ENCODE measurements around the gene CACNA2D1.

CACNA2D1 gene

DNA sequence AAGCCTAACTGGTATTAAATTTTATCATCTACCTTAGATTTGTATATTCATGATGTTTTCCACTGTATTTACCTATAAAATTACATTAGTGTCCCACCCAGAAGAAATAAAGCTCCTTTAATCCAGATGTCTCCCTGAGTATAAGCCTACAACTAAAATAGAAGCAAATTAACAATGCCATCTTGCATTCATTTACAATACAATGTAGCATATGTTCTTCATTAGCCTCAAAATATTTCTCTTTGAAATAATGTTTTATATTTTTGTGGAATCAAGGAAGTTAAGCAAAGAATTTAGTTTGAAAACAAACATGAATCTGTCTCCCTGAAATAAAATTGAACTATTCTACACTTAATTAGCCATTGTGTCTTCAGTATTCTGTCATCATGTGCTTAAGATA is 112.3 kb downstream of the CACNA2D1 start:
- DNase-seq, result no peak

DNA sequence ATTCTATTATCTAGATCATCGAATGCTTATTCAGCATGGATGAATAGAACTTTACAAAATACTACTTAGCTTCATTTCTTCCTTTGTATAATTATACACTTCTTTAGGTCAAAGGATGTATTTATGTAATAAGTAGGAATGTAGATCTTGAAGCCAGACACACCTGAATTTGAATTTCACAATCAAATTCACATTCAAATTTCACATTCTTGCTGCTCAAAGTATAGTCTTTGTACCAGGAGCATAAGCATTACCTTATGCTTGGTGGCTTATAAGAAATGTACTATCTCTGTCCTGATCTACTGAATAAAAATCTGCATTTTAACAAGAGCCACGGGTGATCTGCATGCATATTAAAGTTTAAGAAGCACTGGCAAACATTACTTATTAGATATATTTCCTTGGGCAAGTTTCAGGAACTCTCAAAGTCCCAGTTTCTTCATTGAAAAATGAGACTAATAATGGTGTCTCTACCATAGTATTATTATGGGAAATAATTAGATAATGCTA is 112.8 kb downstream of the CACNA2D1 start:
- DNase-seq, result no peak

DNA sequence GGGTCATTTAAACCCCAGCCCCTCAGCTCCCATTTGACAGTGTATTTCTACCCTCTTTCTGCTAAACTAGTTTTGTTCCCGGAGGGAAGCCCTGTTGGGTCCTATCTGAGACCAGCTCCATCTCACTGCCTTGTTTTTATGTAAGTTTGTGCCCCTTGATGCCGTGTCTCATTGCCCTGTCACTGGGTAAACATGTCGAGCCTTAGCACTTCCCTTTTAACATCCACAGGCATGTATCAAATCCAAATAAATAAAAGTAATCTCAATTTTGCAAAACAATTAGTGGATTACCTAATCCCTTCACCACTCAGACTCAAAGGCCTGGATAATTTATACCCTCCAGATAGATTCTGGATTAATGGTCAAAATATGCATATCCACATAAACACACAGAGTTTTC is 115.7 kb downstream of the CACNA2D1 start:
- DNase-seq, result no peak

DNA sequence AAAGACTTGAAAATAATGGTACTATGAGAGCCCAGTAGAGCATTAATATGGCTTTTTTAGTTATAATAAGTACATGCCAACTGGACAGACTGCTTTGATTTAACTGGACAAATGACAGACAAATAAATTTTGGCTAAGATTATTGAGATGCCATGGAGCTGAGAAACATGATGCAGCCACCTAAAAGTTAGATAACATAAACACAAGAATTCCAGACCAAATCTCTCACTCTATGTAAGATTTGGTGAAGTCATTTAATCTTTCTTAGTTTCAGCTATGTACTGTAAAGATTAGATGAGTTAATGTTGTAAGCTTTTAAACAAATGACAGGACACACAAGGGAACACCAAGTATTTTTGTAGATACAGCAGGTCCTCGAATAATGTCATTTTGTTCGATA is 118.2 kb downstream of the CACNA2D1 start:
- DNase-seq, result peak; percentile 34

DNA sequence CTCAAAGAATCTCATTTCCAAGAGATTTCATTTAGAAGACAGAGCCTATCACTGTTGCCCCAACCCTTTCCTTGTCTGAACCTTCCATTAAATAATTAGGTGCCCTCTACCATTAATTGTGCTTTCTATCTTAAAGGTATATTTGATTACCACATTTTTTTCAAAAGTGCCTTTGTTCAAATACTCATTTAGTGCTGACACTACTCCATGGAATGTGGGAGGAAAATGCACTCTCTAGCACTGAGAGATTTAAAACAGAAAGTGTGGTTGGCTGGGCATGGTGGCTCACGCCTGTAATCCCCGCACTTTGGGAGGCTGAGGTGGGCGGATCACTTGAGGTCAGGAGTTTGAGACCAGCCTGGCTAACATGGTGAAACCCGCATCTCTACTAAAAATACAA is 119.8 kb downstream of the CACNA2D1 start:
- no peak for DNase-seq

DNA sequence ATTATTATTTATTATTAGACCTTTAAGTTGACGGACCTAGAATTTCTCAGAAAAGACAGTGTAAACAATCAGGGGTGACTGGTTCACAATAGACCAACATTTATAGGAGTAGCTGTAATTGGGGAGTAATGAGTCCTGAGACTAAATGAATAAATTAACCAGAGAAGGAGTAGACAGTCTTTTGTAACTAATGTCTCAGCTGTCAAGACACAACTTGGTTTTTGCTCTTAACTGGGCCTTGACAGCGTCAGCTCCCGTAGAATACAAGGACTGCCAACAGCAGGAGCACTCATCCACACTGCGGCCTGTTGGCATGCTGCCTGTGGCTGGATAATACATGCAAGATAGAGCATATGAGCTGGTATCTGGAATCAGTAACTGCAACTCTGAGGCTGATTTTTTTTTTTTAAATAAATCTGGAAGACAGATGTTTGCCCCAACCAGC is 123.9 kb downstream of the CACNA2D1 start:
- DNase-seq, result peak; percentile 85

DNA sequence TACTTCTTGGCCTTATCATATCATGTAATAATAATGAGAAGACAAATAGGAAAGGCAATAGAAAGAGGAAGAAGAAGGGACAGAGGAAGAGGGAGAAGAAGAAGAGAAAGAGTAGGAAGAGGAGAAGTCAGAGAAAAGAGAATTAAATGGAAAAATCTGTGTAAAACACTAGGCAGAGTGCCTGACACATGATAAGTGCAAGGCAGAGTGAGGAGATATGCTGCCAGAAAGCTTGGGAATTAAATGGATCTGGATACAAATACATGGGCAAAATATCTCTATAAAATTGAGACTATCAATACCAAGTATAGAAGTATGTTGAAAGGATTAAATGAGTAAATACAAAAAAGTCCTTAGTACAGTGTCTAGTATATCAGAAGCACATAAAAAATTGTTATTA is 124.8 kb downstream of the CACNA2D1 start:
- no peak for DNase-seq

DNA sequence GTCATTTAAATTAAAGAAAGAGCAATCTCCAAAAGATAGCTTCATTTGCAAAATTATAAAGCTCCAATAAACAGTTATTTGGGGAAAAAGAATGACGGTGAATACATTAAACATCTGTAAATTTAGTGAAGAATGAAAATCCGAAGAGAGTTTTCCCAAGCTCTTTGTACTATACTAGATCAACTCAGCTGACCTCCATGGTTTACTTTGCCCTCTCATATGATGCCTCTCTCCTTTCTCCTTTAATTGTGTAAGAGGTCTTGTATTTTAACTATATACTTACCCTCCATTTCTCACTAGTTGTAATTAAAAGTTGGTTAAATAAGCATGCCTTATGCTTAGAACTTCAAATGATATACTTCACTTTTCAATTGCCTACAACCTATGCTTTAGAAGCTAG is 125.8 kb downstream of the CACNA2D1 start:
- DNase-seq, result no peak

DNA sequence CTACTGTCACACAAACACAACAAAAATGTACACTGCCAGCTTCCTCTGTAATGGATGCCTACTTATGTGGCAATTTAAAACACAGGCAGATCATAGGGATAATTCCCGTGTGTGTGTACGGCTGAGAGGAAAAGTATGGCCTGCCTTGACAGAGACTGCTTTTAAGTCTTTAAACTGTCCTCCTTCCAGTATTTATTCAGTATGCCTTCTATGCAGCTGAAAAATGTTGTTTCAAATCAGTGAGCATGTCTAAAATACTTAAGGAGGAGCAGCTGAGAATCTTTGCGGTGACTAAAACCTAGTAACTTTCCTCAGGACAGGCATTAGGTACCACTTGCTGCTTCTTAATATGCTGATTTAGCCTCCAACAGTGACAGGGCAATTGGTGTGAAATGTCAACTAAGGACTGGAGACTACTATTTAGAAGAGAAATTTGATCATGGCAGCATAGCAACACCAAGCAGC is 126.3 kb downstream of the CACNA2D1 start:
- DNase-seq, result no peak

DNA sequence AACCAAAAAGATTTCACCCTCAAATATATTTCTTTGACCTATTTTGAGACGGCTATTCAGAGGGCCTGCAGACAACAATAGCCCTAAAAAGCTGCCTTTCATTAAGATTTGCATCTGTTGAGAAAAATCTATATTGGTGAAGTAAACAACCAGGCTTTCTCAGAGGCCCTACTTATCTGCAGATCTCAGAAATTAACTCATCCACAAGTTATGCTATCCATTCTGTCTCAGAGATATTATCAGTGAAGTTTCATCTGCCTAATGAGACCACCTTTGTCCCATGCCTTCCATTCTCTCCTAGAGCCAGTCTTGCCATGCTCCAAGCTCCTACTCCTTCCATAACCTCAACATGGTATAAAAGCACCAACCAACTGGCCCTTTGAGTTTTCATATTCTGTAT is 130.3 kb downstream of the CACNA2D1 start:
- DNase-seq, result no peak

DNA sequence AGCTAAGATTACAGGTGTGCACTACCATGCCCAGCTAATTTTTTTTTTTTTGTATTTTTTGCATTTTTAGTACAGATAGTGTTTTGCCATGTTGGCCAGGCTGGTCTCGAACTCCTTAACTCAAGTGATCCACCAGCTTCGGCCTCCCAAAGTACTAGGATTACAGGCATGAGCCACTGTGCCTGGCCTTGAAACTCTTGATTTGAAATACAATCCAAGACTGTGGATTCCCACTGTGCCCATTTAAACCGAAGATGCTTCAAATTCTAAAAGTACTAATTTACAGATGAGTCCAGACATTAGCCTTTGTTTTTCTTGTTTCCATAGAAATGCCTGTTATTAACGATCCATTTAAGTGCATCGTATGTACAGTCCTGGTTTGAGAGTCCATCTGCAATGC is 130.9 kb downstream of the CACNA2D1 start:
- no peak for DNase-seq

DNA sequence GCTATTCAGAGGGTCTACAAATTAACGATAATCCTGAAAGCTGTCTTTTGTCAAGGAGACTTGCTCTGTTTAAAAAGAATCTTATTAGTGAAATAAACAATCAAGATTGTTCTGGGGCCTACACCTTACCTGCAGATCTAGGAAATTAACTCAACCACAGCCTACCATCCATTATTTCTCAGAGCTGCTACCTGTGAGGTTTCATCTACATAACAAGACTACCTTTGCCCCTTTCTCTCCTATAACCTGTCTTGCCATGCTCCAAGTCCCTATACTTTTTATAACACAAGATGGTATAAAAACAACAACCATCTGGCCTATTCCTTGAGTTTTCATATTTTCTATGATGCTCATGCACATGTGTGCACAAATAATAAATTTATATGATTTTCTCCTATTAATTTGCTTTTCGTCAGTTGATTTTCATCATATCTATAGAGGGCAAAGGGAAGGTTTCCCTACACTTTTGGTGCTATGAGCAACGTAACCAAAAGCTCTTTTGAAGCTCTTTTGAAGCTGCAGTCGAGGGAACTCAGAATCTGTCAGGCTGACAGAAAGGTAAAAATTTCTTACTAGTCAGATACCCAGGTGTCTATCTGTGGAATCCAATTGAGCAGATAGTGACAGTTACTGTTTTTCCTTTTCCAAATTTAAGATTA is 138.1 kb downstream of the CACNA2D1 start:
- DNase-seq, result no peak

DNA sequence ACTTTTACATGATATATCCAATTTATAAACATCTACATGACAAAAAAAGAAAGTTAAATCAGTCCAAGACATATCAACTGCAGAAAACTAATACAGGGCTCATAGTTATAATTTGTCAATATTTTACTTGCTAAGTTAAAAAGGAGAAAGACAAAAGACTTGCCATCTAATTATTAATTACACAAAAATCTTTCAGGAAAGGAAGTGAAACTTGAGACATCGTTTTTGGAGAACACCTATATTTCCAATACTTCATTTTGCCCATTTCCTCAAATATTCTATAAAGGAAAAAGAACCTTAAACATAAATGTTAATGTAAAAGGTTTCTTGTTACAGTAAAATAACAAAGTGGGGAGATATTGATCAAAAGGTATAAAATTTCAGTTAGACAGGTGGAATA is 148.7 kb downstream of the CACNA2D1 start:
- no peak for DNase-seq

DNA sequence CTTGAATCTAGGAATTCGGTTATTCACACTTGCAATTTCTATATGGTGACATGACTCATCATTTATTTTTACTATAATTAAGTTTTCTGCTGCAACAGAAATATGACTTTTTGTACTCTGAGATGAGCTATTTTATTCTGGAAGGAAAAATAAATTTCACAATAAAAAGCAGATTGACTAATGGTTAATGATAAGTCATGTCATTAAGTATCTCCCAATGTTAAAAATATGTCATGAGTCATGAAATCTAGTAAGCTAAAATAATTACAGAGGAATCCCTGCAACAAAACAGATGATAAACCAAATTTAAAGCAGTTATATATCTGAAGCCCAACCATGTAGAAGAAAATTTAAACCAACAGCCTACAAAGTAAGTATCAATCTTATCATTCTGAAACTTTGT is 149.2 kb downstream of the CACNA2D1 start:
- peak; percentile 58 for DNase-seq

DNA sequence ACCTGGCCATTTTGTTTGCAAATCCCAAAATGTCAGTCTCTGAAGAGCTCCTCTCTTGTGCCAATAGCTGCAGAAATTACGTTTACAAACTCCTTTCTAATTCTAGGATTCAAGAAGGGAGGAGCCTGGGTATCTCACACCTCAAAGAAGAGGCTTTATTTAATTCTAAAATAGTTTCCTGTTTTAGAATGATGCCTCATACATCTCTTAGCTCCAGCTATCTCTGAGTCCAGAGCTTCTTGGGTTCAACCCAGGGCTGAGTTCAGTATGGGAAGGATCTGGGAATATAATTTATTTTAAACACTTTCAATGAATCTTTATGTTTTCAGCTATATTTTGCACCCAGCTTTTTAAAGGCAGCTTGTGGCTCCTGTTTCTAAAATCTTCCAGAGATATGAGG is 150.1 kb downstream of the CACNA2D1 start:
- no peak for DNase-seq

DNA sequence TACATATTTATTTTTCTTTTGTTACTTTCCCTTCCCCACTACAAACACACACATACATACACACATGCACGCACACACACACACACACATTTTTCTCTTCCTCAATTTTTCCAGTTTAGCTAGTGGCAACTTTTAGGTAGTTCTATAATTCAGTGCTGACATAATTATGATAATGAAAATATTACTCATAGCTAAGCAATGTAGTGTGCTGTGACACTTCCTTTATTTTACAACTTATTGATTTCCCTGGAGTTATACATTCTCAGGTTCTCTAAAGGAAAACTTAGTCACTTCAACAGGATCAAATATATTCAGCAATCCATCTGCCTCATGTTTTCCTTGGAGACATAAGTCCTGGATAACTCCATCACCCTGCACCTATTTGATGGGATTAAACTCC is 151.6 kb downstream of the CACNA2D1 start:
- DNase-seq, result peak; percentile 23

DNA sequence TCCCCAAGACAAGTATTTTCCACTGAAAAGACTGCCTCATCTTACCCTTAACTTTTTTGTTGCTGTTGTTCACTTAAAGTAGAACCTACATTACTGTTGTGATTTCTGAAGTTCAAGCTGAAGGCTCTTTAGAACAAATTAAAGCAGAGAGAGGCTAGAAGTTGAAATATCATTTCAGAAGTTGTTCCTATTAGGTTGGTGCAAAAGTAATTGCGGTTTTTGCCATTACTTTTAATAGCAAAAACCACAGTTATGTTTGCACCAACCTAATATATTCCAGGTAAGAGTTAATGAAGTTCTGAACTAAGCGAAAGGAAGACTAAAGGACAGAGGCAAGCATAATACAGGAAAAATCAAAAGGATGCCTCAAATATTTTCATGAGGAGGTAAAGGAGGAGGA is 153.7 kb downstream of the CACNA2D1 start:
- DNase-seq, result no peak

DNA sequence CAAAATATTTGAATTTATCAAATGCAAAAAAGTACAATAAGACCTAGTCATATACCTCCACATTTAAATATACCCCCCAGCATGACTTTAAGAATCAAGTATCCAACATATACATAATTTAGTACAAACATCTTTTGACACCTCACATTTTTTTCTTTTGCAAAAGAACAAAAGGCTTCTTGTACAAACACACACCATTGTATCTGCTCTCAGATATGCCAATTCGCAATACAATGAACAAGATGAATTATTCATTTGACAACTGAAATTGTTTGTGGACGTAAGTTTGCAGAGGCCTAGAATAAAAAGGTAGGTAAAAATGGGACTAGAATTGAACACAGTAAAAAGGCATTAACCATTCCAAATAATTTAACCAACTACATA is 154.4 kb downstream of the CACNA2D1 start:
- no peak for DNase-seq

DNA sequence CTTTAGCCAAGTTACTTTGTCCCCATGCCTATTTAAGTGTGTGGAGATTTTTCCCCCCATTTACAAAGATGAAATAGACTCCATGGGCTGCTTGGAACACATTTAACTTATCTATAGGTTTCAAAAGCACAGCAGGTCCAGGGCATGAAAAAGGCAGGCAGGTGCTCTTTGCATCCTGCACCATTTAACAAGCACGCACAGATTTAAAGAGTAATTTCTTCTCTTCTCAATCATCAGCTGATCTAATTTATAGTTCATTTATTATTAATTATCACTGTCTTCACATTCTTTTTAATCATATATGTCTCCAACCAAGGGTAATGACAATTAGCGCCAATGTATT is 156.8 kb downstream of the CACNA2D1 start:
- no peak for DNase-seq

DNA sequence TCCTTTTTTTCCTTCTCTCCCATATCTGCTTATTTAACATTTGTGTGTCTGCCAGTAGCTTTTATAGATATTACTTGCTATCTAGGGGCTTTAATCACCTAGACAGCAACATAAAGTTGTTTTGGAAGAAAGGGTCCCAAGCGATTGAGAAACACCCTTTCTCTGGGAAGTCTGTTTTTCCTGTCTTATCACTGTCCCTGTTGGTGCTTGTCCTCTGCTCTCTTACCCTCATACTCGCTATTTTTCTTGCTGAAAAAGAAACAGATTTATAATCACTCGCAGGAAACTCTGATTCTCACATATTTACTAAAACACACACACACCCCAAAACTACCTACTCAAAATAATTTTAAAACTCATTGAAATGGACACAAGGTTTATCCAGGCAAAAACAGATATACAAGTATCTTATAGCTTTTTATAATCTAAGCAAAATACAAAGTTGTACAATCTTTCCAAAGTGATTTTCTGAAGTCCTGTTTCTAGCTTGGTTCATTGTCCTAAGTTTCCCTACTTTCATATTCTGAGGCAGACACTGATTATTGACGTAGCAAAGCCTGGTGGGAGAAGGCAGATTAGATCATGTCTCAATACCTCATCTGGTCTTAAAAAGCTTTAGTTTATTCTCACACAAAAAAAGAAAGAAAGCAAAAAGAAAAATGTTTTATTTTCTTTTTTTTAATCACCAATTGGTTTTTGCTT is 157.3 kb downstream of the CACNA2D1 start:
- DNase-seq, result no peak

DNA sequence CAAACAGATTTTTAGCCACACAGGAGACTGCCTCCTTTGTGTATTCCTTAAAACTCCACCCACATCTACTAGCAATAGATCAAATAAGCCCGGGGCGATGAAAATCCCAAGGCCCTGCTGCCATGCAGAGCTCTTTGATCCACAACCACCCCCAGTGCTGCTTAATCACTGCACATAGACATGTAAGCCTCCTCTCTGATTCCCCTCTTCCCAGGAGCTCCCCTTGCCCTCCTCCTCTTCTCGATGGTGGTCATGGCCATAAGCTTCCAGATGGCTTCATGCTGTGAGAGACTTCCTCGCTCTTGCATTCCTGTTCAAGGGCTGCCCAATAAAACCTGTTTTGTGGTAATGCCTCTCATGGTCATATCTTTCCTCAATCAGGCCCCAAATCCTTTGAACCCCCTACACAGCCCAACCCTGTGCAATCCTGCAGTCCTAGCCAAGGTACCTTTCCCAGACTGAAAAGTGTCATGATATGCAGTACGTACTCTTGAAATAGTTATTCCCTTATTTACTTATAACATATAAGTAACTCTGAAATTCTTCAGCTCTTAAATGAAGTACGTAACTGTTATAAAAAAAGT is 158.5 kb downstream of the CACNA2D1 start:
- peak; percentile 87 for DNase-seq

DNA sequence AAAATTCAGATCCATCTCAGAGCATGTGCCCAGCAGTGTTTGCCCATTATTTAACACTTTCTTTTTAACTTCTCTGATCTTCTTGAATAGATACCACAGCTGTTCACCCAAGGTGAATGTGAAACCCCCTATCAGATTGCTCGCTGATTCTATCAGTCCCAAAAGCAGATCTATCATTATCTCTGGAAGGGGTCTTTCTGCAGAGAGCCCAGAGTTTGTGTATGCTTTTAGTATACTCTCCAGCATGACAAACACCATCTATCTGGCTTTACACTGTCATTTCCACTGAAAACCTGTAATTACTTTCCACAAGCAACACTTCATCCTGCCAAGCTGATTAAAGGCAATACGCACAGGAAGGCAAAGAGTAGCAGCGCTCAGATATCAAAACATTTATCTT is 168.2 kb downstream of the CACNA2D1 start:
- DNase-seq, result no peak

DNA sequence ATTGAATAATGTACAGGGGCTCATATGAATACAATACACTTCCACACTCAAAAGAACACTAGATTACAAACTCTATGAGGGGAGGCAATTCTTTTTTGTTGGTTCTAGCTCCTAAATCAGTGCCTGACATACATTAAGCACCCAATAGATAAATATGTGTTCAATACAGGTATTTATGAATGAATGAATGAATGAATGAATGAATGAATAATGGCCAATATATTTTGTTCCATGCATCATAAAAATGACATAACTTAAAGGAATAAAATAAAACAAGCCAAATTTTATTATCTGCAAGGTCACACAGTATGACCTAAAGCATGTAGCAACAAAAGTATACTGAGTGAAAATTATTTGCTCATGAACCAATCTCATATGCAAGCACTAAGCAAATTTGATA is 168.9 kb downstream of the CACNA2D1 start:
- DNase-seq, result no peak

DNA sequence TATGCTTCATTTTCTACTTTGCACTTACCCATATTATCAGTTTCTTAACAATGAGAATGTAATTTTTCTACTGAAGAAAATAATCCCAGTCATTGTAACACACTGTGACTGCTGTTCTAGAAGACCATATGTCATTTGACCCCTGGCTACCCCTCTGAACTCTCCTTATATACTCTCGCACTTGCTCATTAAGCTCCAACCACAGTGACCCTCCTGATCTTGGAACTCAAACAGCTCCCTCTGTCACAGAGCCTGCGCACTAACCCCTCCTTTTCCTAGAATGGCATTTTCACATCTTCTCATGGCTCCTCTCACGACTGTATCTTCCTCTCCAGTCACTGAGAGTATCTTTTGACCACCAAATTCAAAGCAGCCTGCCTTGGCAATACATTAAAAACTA is 169.7 kb downstream of the CACNA2D1 start:
- DNase-seq, result no peak
